Chondrocyte (in vitro differentiated cells): ENCODE data around the gene LZTFL1. TPM values are rescaled to one million over a fixed set of nuclear protein-coding genes. Genes with fewer than 3 reads are reported as not detected.

Experiments
- DNase-seq: peaks from one replicate; pipeline ENCODE4 v3.0.0; 2021; ENCODE audit warnings: mixed read lengths, low spot score
- H3K27ac Mint-ChIP-seq: one replicate; pipeline ENCODE4 v1.8.0; 2021; ENCODE audit warnings: mild to moderate bottlenecking, moderate library complexity, mixed read lengths; ENCODE audit not compliant: unreplicated experiment
- H3K27me3 Mint-ChIP-seq: 2 replicates; pipeline ENCODE4 v1.8.0; 2021; ENCODE audit warnings: low read depth, mixed read lengths
- H3K36me3 Mint-ChIP-seq: 2 replicates; pipeline ENCODE4 v1.8.0; 2021; ENCODE audit warnings: low read depth, mixed read lengths
- H3K4me1 Mint-ChIP-seq: 2 replicates; pipeline ENCODE4 v1.8.0; 2021; ENCODE audit warnings: low read depth, mild to moderate bottlenecking, mixed read lengths
- H3K4me3 Mint-ChIP-seq: one replicate; pipeline ENCODE4 v1.8.0; 2021; ENCODE audit warnings: mild to moderate bottlenecking, moderate library complexity, mixed read lengths; ENCODE audit not compliant: unreplicated experiment
- H3K9me3 Mint-ChIP-seq: 2 replicates; pipeline ENCODE4 v1.8.0; 2021; ENCODE audit warnings: low read depth, mixed read lengths
- CTCF ChIP-seq: fragments of 200-600 bp; sonication (generic); IDR thresholded peaks from 2 replicates; pipeline ENCODE4 v1.5.0; 2021; ENCODE audit warnings: antibody characterized with exemption, mild to moderate bottlenecking, moderate library complexity
- total RNA-seq: library from RNA; stranded (reverse); gene quantifications from 3 replicates; pipeline ENCODE4 v1.2.1, GENCODE V29; 2021

The LZTFL1 gene
- total RNA-seq, 1 donor from 2014 or later = 18.1 TPM

GRCh38 chr3:45871780-45872179, 29.9 kb upstream of the LZTFL1 start:
- Mint-ChIP-seq H3K36me3 (no peaks in the 10 kb centered on the region), H3K4me1 (no peaks in the 10 kb centered on the region), H3K9me3 (peaks cover 6% of the 10 kb centered on the region), H3K27ac (no peak overlapping the region), H3K27me3 (peaks cover 48% of the 10 kb centered on the region), H3K4me3 (no peak overlapping the region)
- no peak for DNase-seq
- TF ChIP-seq CTCF = no peak

- Mint-ChIP-seq H3K9me3 (peaks cover 6% of the 10 kb centered on the region), H3K27ac (no peak overlapping the region), H3K4me1 (no peaks in the 10 kb centered on the region), H3K36me3 (no peaks in the 10 kb centered on the region), H3K4me3 (no peak overlapping the region), H3K27me3 (peaks cover 46% of the 10 kb centered on the region)
- no peak for TF ChIP-seq CTCF
- DNase-seq = no peak
Observed at GRCh38 chr3:45870099-45870498, 28.2 kb upstream of the LZTFL1 start.

GRCh38 chr3:45869638-45870037, 27.7 kb upstream of the LZTFL1 start:
- DNase-seq = no peak
- TF ChIP-seq CTCF = no peak
- Mint-ChIP-seq H3K4me1 (no peaks in the 10 kb centered on the region), H3K27ac (no peak overlapping the region), H3K36me3 (no peaks in the 10 kb centered on the region), H3K4me3 (no peak overlapping the region), H3K9me3 (peaks cover 6% of the 10 kb centered on the region), H3K27me3 (peaks cover 48% of the 10 kb centered on the region)

GRCh38 chr3:45868650-45869049, 26.7 kb upstream of the LZTFL1 start:
- H3K36me3 Mint-ChIP-seq = no peaks in the 10 kb centered on the region
- H3K9me3 Mint-ChIP-seq = peaks cover 7% of the 10 kb centered on the region
- TF ChIP-seq CTCF = no peak
- no peak overlapping the region for H3K4me3 Mint-ChIP-seq
- H3K27ac Mint-ChIP-seq = no peak overlapping the region
- no peaks in the 10 kb centered on the region for H3K4me1 Mint-ChIP-seq
- peaks cover 42% of the 10 kb centered on the region for H3K27me3 Mint-ChIP-seq
- no peak for DNase-seq

- Mint-ChIP-seq H3K4me3 (no peak overlapping the region), H3K27me3 (peaks cover 44% of the 10 kb centered on the region), H3K4me1 (no peaks in the 10 kb centered on the region), H3K9me3 (peaks cover 9% of the 10 kb centered on the region), H3K36me3 (no peaks in the 10 kb centered on the region), H3K27ac (no peak overlapping the region)
- TF ChIP-seq CTCF = no peak
- DNase-seq = no peak
Observed at GRCh38 chr3:45868213-45868612, 26.3 kb upstream of the LZTFL1 start.
